ES-I3 (cell line): ENCODE data around the gene KCNA5.

Source experiments
- H3K36me3 ChIP-seq: 2 replicates; pipeline ENCODE4 v1.6.1; 2013; ENCODE audit warnings: mild to moderate bottlenecking, low read length, control low read depth, moderate library complexity; ENCODE audit not compliant: insufficient read depth
- H3K4me1 ChIP-seq: 2 replicates; pipeline ENCODE4 v1.6.1; 2013; ENCODE audit warnings: mild to moderate bottlenecking, control low read depth, low read length; ENCODE audit not compliant: insufficient read depth
- H3K9ac ChIP-seq: 2 replicates; pipeline ENCODE4 v1.6.1; 2013; ENCODE audit warnings: low read depth, mild to moderate bottlenecking, low read length, moderate library complexity
- H3K9me3 ChIP-seq: 2 replicates; pipeline ENCODE4 v1.6.1; 2013; ENCODE audit warnings: mild to moderate bottlenecking, low read length, moderate library complexity; ENCODE audit not compliant: control insufficient read depth, insufficient read depth

KCNA5 gene

GRCh38 chr12:5060958-5061357 is 17.3 kb downstream of the KCNA5 start:
- Histone ChIP-seq H3K36me3 (no peaks in the 10 kb centered on the region), H3K4me1 (no peaks in the 10 kb centered on the region), H3K9me3 (no peaks in the 10 kb centered on the region), H3K9ac (no peak overlapping the region)

- no peaks in the 10 kb centered on the region for H3K9me3 ChIP-seq
- H3K4me1 ChIP-seq = no peaks in the 10 kb centered on the region
- no peak overlapping the region for H3K9ac ChIP-seq
- H3K36me3 ChIP-seq = no peaks in the 10 kb centered on the region
Measured at GRCh38 chr12:5063149-5063548, 19.5 kb downstream of the KCNA5 start.

GRCh38 chr12:5064913-5065490 is 21.3 kb downstream of the KCNA5 start:
- no peaks in the 10 kb centered on the region for H3K9me3 ChIP-seq
- no peaks in the 10 kb centered on the region for H3K4me1 ChIP-seq
- no peaks in the 10 kb centered on the region for H3K36me3 ChIP-seq
- no peak overlapping the region for H3K9ac ChIP-seq

- H3K9ac ChIP-seq = no peak overlapping the region
- H3K4me1 ChIP-seq = peaks cover 1% of the 10 kb centered on the region; the same call in 1 of the 2 replicates
- H3K9me3 ChIP-seq = no peaks in the 10 kb centered on the region
- no peaks in the 10 kb centered on the region for H3K36me3 ChIP-seq
Measured at GRCh38 chr12:5066251-5066650, 22.6 kb downstream of the KCNA5 start.

- H3K4me1 ChIP-seq = peaks cover 7% of the 10 kb centered on the region; the same call in 1 of the 2 replicates
- H3K9ac ChIP-seq = no peak overlapping the region
- H3K36me3 ChIP-seq = no peaks in the 10 kb centered on the region
- H3K9me3 ChIP-seq = no peaks in the 10 kb centered on the region
Measured at GRCh38 chr12:5068126-5068525, 24.4 kb downstream of the KCNA5 start.

- no peaks in the 10 kb centered on the region for H3K9me3 ChIP-seq
- peaks cover 7% of the 10 kb centered on the region; the same call in 1 of the 2 replicates for H3K4me1 ChIP-seq
- no peak overlapping the region for H3K9ac ChIP-seq
- no peaks in the 10 kb centered on the region for H3K36me3 ChIP-seq
Measured at GRCh38 chr12:5068619-5069018, 24.9 kb downstream of the KCNA5 start.

- Histone ChIP-seq H3K4me1 (peaks cover 7% of the 10 kb centered on the region; the same call in 1 of the 2 replicates), H3K36me3 (no peaks in the 10 kb centered on the region), H3K9ac (no peak overlapping the region), H3K9me3 (no peaks in the 10 kb centered on the region)
Measured at GRCh38 chr12:5070090-5070489, 26.4 kb downstream of the KCNA5 start.

GRCh38 chr12:5071496-5071895 is 27.8 kb downstream of the KCNA5 start:
- H3K36me3 ChIP-seq = no peaks in the 10 kb centered on the region
- no peaks in the 10 kb centered on the region for H3K9me3 ChIP-seq
- H3K4me1 ChIP-seq = peaks cover 7% of the 10 kb centered on the region; the same call in 1 of the 2 replicates
- H3K9ac ChIP-seq = no peak overlapping the region

GRCh38 chr12:5072311-5072710 is 28.6 kb downstream of the KCNA5 start:
- Histone ChIP-seq H3K9ac (no peak overlapping the region), H3K9me3 (no peaks in the 10 kb centered on the region), H3K36me3 (no peaks in the 10 kb centered on the region), H3K4me1 (peaks cover 7% of the 10 kb centered on the region; the same call in 1 of the 2 replicates)

- Histone ChIP-seq H3K36me3 (no peaks in the 10 kb centered on the region), H3K9ac (no peak overlapping the region), H3K4me1 (peaks cover 7% of the 10 kb centered on the region; the same call in 1 of the 2 replicates)
Measured at GRCh38 chr12:5073054-5073453, 29.4 kb downstream of the KCNA5 start.

GRCh38 chr12:5073853-5074252 is 30.2 kb downstream of the KCNA5 start:
- Histone ChIP-seq H3K4me1 (peaks cover 12% of the 10 kb centered on the region; the same call in 1 of the 2 replicates), H3K36me3 (no peaks in the 10 kb centered on the region), H3K9me3 (no peaks in the 10 kb centered on the region), H3K9ac (no peak overlapping the region)

More at GRCh38 chr12:5073054-5073453, 29.4 kb downstream of the KCNA5 start:
- no peaks in the 10 kb centered on the region for H3K9me3 ChIP-seq

- no peaks in the 10 kb centered on the region for H3K9me3 ChIP-seq
- H3K4me1 ChIP-seq = peaks cover 6% of the 10 kb centered on the region; the same call in 1 of the 2 replicates
- no peak overlapping the region for H3K9ac ChIP-seq
Measured at GRCh38 chr12:5076761-5077160, 33.1 kb downstream of the KCNA5 start.

GRCh38 chr12:5078423-5078822 is 34.7 kb downstream of the KCNA5 start:
- no peaks in the 10 kb centered on the region for H3K9me3 ChIP-seq
- H3K9ac ChIP-seq = no peak overlapping the region
- 0 out of 2 replicates have a peak, but pooled peaks cover 5% of the 10 kb centered on the region for H3K4me1 ChIP-seq
- no peaks in the 10 kb centered on the region for H3K36me3 ChIP-seq

More at GRCh38 chr12:5076761-5077160, 33.1 kb downstream of the KCNA5 start:
- no peaks in the 10 kb centered on the region for H3K36me3 ChIP-seq

- 0 out of 2 replicates have a peak, but pooled peaks cover 5% of the 10 kb centered on the region for H3K4me1 ChIP-seq
- H3K9me3 ChIP-seq = no peaks in the 10 kb centered on the region
- no peaks in the 10 kb centered on the region for H3K36me3 ChIP-seq
- no peak overlapping the region for H3K9ac ChIP-seq
Measured at GRCh38 chr12:5081016-5081415, 37.3 kb downstream of the KCNA5 start.
